Right ventricle myocardium superior (tissue), 1 donor: ENCODE results near the gene FAM228B. TPM values are rescaled to one million over a fixed set of nuclear protein-coding genes. Genes with fewer than 3 reads are reported as not detected.
A peak's percentile ranks its signal among the peaks of the same experiment; 100 is the strongest.

ENCODE experiments used
- ATAC-seq: fragments of 200-7000 bp; cut with Tn5 transposase; one replicate; pipeline ENCODE4 v1.9.1; 2020; ENCODE audit warnings: mild to moderate bottlenecking; ENCODE audit not compliant: poor library complexity
- DNase-seq: peaks from one replicate; pipeline ENCODE4 v3.0.0-alpha.2; 2020
- intact Hi-C: fragments of 100-400 bp; cut with DNase I; formaldehyde crosslinking; loops from one replicate; pipeline ENCODE4 v1.11.2; 2022
- long read RNA-seq: library from polyadenylated mRNA; unstranded; transcript quantifications from one replicate; pipeline ENCODE4 v2.0.0, GENCODE V29; 2021
- total RNA-seq: library from RNA; stranded (reverse); fragmentation: NEBNext Ultra II Directional; extraction: Animal tissue kit (Norgen Biotek cat#: 25700); gene quantifications from one replicate; pipeline ENCODE4 v1.2.1, GENCODE V29; 2021
- donor health status: DM: no; HTN: yes; CAD: no; lungs with severe emphysema.

The FAM228B gene
- total RNA-seq, result 23.7 TPM
- long read RNA-seq, partial matches to known transcripts, result 0 of 19 reads
- long read RNA-seq, other reads (novel, unspliced or antisense), result 17 of 19 reads

DNA sequence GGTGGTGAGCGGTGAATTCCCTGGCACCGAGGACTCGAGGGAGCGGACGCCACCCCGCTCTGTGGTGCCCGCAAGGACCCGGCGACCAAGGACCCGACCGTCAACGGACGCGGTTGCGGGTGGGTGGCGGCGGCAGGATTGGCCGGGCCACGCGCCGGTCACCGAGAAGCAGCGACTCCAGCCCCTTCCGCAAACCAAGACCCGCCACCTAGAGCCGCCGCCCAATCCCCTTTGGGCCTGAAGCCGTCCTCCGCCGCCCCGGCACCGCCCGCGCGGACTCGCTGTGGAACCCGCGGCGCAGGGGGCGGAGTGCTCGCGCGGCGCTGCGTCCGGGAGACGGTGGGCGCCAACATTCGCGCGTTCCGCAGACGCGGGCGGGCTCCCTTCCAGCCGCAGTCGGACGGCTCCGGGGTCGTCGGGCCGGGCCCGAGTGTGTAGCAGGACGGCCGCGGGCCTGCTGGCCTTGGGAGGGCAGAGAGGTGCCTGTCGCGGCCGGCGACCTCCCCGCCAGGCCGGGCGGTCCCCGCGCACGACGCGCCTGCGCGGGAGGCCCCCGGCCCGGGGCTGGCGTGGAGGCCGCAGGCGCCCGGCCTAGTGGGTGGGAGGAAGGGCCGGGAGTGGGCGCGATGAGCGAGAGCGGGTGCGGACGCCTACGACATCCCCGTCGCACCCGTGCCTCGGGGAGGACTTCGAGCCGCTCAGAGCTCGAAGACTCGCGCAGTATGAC, at the start of gene FAM228B, which contains the start of gene PFN4:
Gene FAM228B, plus strand, starts transcription at position 275 of the 727 bp plus-strand sequence. CDS start 893 bp downstream, outside the sequence.
Gene PFN4, minus strand, starts transcription at position 140 of the 727 bp plus-strand sequence. CDS start 799 bp downstream, outside the sequence.
- intact Hi-C loops, result no loop called here
- ATAC-seq, result peak; percentile 98
- DNase-seq, result peak; percentile 94

DNA sequence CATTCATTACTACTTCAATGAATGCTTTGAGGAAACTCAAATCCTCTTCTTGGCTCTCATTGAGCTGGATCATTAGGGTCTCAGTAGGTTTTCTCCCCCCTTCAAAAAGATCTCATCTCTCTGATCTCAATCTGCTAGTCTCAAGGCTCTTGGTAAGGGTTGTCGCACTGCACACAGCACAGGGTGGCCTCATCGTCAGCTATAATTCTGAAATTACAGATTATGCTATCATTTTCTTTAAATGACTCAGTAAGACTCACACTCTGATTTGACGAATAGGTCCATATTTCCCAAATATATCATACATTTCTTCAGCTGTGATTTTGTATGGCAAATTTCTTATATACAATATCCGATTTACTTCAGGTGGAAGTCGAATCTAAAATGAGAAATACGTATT, 49.5 kb upstream of the FAM228B start:
- intact Hi-C loops, result no loop called here
- DNase-seq (no peak), ATAC-seq (no peak)

DNA sequence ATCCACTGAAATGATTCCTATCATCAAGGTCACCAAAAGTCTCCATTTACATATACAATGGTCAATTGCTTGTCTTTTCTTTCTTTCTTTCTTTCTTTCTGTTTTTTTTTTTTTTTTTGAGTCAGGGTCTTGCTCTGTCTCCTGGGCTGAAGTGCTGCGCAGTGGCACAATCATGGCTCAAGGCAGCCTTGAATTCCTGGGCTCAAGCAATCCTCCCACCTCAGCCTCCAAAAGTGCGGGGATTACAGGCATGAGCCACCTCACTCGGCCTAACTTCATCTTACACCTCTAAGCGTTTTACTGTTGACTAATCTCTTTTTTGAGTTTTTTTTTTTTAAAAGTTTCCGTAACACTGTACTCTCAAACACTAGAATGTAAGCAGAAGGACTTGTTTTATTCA, 48.0 kb upstream of the FAM228B start:
- intact Hi-C loops, result loop anchor here (5.0 kb wide), 1 partner anchor 148 kb away; the partner anchor contains the start of gene ATAD2B
- ATAC-seq (no peak), DNase-seq (no peak)

DNA sequence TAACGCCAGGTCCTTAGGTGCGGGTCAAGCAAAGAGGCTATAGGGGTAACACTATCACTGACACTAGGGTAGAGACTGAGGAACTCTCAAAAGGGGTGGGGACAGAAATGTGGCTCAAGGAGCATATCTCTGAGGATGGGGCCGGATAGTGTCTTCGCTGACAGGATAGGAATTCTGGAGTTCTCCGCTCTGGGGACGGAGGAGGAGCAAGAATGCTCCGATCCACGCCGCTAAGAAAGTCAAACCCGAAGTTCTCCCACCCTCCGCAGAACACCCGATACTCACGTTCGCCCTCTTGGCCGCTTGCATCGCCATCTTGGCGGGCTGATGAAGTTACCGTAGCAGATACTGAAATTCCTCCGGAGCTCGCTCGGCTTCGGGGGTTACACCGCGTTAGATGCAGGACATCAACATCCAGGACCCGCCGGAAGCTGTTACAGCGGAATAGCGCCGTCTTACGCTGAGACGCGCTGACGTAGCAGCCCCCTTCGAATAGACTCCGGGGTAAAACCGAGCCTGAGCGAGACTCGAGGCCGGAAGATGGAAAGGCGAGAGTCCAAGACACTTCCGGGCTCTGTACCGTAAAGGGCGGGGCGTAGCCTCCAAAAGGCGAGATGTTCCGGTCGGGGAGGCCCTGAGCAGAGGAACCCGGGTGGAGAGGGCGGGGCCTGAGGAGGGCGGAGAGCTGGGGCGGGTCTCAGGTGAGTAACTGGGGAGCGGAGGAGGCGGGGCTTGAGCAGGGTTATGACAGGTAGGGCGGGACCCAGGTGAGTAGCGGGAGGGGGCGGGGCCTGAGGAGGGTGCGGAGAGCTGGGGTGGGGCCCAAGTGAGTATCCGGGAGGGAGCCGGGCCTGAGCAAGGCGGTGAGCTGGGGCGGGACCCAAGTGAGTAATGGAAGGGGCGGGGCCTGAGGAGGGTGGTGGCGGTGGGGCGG, 47.1 kb upstream of the FAM228B start, which contains the start of gene SF3B6:
Gene SF3B6, minus strand, starts transcription at position 412 of the 934 bp plus-strand sequence. Its CDS starts 97 bp downstream, at position 315.
- ATAC-seq (peak; percentile 95), DNase-seq (peak; percentile 98)
- intact Hi-C loops, result loop anchor here (5.0 kb wide), 1 partner anchor 149 kb away; the partner anchor contains the start of gene ATAD2B

DNA sequence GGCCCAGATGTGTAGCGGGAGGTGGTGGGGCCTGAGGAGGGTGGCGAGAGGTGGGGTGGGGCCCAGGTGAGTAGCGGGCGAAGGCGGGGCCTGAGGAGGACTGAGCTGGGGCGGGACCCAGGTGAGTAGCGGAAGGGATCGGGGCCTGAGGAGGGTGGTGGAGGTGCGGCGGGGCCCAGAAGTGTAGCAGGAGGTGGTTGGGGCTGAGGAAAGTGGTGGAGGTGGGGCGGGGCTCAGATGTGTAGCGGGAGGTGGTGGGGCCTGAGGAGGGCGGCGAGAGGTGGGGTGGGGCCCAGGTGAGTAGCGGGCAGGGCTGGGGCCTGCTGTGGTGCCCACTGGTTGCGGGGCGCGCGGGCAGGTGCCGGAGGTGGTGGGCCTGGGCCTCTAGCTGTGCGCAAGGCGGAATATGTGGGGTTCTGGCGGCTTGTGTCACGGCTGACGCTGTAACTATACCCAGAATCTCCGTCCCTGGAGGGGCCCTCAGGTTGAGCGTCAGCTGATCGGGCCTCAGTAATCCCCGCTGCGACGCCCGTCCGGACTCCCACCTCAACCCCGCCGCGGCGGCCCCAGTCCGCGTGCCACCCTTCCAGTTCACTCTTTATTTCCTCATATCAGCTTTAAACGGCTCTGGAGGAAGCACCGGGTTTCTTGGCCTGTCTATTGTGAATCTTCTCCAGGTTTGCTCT, 46.3 kb upstream of the FAM228B start:
- ATAC-seq, result peak; percentile 15
- peak; percentile 49 for DNase-seq
- intact Hi-C loops, result loop anchor here (5.0 kb wide), 1 partner anchor 150 kb away; the partner anchor contains the start of gene ATAD2B

DNA sequence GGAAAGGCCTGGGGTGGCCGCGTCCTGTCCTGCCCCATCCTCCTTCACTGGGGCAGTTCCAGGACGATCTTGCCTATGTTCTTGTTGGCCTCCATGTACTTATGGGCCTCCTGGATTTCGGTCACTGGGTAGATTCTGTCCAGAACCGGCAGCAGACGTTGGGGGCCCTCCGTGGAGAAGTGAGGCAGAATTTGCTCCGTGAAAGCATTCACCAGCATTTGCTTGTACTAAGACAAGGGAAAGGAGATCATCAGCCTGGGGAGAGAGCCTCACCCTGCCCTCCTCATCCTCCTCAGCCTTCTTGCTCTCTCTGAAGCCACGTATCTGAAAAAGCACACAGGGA, 45.8 kb upstream of the FAM228B start:
- DNase-seq, result no peak
- intact Hi-C loops, result loop anchor here (5.0 kb wide), 1 partner anchor 150 kb away; the partner anchor contains the start of gene ATAD2B
- no peak for ATAC-seq

DNA sequence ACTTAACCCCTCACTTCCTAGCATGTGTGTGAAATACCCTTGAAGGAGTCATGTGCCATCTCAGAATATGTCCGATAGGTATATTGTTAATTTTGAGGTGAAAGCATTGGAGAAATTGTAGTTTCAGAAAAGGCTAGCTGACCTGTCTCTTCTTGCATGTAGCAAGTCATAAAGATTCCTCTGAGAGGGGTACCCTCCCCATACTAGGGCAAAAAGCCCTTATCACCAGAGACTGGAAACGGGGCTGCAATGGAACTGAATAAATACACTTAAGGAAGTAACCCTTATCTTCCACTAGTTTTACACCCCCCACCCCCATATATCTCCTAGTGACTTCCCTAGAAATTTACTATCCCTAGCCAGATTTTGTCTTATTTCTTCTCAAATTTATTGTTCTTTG, 45.4 kb upstream of the FAM228B start:
- no peak for ATAC-seq
- intact Hi-C loops, result loop anchor here (5.0 kb wide), 1 partner anchor 151 kb away; the partner anchor contains the start of gene ATAD2B
- DNase-seq, result no peak

DNA sequence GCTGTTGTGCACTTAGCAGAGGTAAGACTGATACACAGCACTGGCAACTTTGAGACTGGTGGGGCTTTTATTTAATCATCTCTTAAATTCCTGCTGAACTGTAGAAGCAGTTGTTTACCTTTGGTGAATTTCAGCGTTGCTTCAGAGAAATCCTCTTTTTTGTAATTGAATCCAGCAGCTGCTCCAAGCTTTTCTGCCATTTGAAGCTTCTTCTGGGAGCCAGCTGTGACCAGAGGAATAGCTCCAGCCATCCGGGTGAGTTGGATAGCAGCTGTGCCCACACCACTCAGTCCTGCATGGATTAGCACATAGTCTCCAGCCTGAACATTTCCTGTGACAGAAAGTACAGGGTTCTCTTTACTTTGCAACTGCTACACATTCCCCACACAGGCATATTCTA, 42.6 kb upstream of the FAM228B start:
- no peak for ATAC-seq
- intact Hi-C loops, result loop anchor here (10.0 kb wide), 1 partner anchor 256 kb away; no protein-coding TSS in a partner anchor

DNA sequence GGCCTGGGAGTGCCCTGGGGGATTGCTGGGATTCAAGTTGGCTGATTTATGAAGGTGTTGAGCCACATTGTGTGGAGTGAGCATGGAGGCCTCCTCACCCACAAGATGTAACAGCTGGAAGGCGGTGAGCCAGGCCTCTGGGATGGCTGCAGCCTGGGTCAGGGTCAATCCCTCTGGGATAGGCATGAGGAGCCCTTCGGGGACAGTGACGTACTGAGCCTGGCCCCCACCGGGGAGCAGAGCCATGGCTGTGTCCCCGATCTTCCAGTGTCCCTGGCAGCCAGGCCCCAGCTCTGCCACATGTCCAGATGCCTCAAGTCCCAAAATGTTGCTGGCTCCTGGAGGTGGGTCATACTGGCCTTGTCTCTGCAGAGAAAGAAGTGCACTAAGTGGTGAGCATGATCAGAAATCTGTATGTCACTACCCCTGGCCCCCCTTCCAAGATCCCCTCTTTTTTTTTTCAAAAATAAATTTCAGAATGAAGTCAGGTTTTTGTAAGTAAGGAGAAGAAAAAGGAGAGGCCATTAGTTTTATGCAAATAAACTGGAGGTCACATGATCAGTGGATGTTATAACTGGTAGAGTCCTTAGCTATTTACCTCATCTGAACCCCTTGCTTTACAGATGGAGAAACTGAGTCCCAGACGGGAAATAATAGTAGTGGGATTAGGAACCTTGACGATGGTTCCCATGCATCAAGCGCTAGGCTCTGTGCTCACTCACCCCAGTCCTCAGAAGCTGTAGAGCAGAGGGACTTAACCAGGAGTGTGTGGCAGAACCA, 40.3 kb upstream of the FAM228B start:
- no peak for ATAC-seq
- no peak for DNase-seq
- intact Hi-C loops, result loop anchor here (10.0 kb wide), 1 partner anchor 258 kb away; no protein-coding TSS in a partner anchor

More for the DNA sequence above, 42.6 kb upstream of the FAM228B start:
- DNase-seq, result no peak

DNA sequence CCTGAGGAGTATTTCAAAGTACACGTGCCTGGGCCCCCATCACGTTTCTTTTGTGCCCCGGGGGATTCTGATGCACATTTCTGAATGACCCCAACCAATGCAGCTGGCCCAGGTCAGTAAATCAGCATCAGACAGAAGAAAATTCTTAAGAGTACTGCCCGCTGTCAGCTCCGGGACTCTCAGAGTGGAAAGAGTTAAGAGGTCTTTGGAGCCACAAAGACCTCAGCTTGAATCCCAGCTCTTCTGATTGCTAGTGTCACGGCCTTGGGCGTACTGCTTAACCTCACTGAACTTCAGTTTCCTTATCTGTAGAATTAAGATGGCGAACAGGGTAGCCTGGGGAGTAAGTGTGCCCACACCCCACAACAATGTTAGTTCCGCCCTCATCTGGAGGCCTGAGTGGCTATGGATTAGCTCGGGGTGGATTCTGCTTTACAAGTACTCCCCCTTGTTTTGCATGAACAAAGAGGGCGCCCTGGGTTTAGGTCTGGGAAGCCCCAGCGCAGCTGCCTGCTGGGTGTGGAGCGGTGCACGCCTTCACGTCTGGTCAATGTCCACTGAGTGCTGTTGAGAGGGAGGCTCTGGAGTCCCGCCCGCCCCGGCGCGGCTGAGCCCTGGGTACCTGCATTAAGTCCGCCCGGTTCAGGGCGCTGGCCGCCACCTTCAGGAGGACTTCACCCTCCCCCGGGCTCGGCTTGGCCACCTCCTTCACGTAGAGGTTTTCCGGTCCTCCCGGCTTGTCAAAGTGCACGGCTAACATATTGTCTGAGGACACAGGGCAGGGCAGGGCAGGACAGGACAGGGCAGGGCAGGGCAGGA, 39.5 kb upstream of the FAM228B start:
- peak; percentile 77 for ATAC-seq

DNA sequence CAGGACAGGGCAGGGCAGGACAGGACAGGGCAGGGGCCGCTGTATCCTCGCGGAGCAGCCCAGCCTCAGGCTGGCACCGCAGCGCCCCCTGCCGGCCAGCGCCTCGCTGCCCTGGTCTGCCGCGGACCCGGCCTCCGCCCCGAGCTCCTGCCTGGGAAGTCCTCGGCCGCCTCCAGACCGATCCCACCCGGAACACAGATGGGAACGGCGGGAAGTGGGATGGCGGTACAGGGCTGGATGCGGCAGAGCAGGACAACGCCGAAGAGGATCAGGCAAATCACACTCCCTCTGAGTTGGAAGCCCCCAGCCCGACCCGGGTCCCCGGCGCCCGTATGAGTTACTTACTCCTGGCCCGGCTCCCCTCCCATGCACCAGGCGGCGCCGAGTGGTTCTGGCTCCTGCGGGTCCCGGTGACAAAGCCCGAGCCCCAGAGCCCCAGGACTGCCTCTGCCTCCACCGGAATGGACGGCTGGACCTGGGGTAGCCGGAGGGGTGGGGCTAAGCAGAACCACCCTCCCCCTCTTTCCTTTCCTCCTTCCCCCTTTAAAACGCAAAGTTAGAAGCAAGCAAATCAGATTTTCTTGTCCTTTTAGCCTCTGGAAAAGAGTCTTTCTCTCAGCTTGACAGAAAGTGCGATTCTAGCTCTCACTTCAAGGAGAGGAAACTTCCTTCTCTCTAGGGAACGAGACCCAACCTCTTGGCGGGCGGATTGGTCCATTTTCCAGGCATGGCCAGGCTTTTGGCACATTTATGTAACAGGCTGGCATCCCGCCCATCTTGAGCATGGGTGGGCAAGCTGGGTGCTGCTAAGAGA, 38.7 kb upstream of the FAM228B start, which contains the start of gene TP53I3:
Gene TP53I3, minus strand, starts transcription at position 449 of the 814 bp plus-strand sequence. CDS start 508 bp downstream, outside the sequence.
- intact Hi-C loops, result loop anchor here (10.0 kb wide), 1 partner anchor 260 kb away; no protein-coding TSS in a partner anchor
- peak; percentile 94 for DNase-seq
- ATAC-seq, result peak; percentile 97

More for the DNA sequence above, 39.5 kb upstream of the FAM228B start:
- no peak for DNase-seq
- intact Hi-C loops, result loop anchor here (10.0 kb wide), 1 partner anchor 259 kb away; no protein-coding TSS in a partner anchor

DNA sequence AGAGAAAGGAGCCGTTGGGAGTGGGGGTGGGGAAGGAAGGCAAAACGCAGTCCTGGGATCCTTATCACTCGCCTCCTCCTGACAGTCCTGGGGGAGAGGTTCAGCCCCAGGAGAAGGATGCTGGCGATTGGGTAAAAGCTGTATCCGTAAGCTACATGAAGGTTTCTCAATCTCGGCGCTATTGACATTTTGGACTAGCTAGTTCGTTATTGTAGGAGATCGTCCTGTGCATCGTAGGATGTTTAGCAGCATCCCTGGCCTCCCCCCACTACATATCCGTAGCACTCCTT, 38.1 kb upstream of the FAM228B start:
- no peak for DNase-seq
- ATAC-seq, result peak; percentile 1
- intact Hi-C loops, result loop anchor here (10.0 kb wide), 1 partner anchor 260 kb away; no protein-coding TSS in a partner anchor

DNA sequence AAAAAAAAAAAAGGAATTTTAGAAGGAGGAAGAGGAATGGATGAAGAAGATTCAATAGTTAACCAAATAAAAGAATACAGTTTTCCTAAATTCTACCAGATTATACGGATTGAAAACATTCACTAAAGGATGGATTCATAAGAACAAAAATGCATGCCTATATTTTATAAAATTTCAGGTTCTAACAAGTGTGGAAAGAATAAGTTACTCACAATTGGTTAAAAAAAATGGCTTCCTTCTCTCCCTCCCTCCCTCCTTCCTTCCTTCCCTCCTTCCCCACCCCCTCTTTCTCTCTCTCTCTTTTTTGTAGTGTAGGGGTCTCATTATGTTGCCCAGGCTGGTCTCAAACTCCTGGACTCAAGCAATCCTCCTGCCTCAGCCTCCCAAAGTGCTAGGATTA, 37.0 kb upstream of the FAM228B start:
- ATAC-seq (no peak), DNase-seq (no peak)
- intact Hi-C loops, result loop anchor here (10.0 kb wide), 1 partner anchor 261 kb away; no protein-coding TSS in a partner anchor

DNA sequence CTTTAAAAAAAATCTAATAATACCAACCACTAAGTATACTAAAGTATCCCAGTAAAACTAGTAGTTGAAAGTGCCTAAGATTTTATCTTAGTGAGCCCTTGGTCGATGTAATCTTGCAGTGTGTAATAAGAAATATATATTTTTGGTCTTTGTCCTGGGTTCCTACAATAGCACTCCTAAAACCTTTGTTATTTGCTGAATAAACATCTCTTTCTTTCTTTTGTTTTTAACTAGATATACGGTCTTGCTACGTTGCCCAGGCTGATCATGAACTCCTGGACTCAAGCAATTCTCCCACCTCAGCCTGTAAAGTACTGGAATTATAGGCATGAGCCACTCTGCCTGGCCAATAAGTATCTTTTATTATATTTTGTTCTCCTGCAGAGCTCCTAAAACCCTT, 36.2 kb upstream of the FAM228B start:
- no peak for DNase-seq
- intact Hi-C loops, result loop anchor here (10.0 kb wide), 1 partner anchor 262 kb away; no protein-coding TSS in a partner anchor
- no peak for ATAC-seq

DNA sequence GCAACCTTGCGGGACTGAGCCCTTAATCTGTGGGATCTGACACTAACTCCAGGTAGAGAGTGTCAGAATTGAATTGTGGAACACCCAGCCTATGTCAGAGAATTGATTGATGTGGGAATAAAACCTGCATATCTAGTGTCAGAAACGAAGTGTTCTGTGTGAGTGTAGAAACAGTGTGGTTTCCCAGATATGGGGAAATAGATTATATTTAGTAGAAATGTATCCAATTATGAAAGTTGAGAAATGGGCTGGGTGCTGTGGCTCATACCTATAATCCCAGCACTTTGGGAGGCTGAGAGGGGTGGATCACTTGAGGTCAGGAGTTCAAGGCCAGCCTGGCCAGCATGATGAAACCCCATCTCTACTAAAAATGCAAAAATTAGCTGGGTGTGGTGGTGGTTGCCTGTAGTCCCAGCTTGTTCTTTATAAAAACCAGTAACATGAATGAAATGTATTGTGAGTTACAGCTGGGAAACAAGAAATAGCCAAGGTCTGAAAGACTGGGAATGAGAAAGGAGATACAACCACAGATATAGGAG, 34.4 kb upstream of the FAM228B start:
- ATAC-seq, result no peak
- intact Hi-C loops, result loop anchor here (10.0 kb wide), 1 partner anchor 264 kb away; no protein-coding TSS in a partner anchor
- DNase-seq, result no peak
